Skin of body (tissue), 2 donors: Measurements from ENCODE around the gene JUP. TPM values are rescaled to one million over a fixed set of nuclear protein-coding genes. Genes with fewer than 3 reads are reported as not detected.

Source experiments
- DNase-seq: peaks from one replicate; lab custom pipeline; 2025; lab: John Stamatoyannopoulos, UW
- total RNA-seq: library from RNA; depleted of rRNA; stranded (reverse); fragments of >200 nt; gene quantifications from one replicate; pipeline ENCODE4 v1.2.3, GENCODE V29; 2014

Gene JUP
- total RNA-seq, 1 donor from 2014 or later: 163 TPM

- no peak for DNase-seq
Measured at GRCh38 chr17:41810659-41811548, 24.4 kb upstream of the JUP start.

GRCh38 chr17:41806685-41807445, 20.4 kb upstream of the JUP start:
- no peak for DNase-seq

DNA sequence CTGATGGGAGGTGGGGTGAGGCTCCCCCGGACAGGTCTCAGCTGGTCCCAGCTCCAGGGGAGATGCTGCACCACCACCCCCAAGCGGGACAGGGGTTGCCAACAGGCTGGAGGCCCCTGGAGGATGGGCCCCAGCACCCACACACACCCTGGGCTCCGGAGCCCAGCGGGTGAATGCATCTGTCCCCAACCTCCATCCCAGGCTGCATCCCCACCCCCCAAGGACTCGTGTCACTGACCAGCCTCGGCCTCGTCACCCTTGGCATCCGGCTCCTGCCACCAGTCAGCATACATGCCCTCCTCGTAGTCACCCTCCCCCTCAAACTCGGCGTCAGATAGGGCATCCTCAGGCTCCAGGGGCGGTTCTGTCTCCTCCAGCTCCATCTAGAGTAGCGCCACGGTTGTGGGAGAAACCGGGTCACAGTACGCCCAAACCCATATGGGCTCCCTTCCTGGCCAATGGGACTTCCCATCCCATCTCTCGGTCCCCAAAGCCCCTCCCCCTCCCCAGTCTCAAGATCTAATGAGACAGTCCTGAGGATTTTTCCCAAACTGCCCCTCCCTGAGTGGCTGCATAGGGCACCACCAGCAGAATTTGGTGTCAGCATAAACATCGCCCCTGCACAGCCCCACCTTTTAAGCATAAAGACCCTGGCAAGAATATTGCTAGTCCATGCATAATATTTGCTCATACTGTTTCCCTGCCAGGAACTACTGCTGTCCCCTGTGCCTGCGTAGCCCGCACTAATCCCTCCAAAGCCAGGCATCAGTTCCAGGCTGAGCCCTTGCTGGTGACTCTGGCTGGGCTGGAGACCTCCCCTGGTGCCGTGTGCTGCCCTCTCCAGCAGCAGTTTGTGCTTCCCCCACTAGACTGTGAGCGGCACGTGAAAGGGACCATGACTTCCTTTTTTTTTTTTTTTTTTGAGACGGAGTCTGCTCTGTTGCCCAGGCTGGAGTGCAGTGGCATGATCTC, 16.8 kb upstream of the JUP start:
- DNase-seq: no peak

DNA sequence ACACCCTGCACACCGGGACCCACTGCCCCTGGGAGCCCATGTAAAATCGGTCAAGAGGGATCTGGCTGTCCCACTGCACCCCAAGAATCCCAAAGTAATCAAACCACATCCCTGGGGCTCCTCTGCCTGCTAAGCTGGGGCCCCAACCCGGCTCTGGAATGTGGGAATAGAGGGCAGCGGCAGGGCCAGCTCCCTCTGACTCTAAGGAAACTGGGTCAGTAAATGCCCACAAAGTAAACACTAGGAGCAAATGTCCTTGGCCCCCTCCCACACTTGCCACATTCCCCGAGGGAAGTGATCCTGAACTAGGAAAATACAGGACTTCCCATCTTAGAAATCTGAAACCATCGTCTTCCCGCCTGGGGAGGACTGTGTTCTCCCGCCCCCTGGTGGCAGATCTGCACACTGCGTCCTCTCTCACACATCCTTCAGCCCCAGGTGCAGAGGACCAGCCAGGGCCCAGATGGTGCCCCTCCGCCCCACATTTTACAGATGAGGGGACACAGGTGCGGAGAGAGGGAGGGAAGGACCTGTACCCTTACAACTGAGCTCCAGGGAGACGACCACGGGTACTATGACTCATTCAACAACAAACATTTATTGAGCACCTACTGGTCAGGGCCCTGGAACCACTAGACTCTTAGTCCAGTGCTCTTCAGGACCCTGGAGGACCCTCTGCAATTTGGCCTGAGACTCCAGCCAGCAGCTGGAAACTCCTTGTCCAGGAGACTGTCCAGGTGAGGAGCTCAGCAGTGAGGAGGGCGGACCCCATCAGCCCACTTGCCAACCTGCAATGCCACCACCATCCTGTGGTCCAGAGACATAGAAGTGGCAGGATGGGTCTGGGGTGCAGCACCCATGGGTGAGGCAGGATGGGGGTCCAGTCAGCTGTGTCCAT, 15.1 kb upstream of the JUP start:
- DNase-seq: peak; percentile 63

DNA sequence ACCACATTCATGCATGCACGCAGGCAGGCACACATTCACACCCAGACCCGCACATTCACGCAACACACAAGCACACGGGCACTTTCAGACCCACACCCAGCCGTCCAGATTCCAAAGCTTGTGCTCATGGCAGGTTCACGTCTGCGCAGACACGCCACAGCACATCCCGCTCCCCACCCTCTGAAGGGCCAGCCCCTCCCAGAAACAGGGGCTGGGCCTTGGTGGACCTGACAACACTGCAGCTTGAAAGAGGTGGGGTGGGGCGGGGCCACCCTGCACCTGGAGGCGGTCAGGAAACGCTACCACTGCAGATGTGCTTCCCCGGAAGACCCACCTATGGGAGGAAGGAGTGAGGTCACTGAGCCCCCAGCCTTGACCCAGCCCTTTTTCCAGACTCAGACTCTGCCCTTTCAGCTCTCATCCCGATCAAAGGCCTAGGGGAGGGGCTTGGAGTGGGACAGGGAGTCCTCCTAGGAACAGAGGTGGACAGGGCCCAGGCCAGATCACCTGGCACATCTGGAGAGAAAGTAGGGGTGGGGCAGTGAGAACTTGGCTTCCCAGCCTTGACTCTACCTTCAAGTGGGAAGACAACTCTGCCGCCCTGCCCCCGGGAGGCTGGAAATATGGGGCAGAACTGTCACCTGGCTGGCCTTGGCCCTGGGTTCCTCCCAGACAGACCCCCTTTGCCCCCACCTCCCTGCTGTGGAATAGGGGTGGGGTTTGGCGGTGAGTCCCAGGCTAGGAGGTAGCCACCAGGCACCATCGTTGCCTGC, 14.3 kb upstream of the JUP start:
- no peak for DNase-seq

DNA sequence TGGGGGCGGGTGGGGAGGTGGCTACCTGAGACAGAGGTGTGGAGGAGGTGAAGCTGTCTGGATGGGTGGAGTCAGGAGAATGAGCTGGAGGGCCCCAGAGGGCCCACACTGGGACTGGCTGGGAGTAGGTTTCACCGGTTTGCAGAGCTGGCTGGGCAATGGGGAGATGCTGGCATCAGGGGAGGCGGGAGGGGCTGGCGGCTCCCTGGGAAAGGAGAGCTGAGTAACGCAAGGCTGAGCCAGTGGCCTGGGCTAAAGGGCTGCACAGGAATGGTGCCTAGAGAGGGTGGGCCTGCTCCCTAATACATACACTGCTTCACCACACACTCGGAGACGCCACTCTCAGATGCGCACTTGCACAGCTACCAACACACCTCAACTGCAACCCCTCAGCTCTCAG, 12.9 kb upstream of the JUP start:
- DNase-seq: no peak

GRCh38 chr17:41797377-41797776, 10.9 kb upstream of the JUP start:
- DNase-seq: no peak

- DNase-seq: no peak
Measured at GRCh38 chr17:41796121-41796895, 9.8 kb upstream of the JUP start.

- DNase-seq: no peak
Measured at GRCh38 chr17:41794540-41794975, 8.0 kb upstream of the JUP start.

- DNase-seq: no peak
Measured at GRCh38 chr17:41793784-41794539, 7.5 kb upstream of the JUP start.

DNA sequence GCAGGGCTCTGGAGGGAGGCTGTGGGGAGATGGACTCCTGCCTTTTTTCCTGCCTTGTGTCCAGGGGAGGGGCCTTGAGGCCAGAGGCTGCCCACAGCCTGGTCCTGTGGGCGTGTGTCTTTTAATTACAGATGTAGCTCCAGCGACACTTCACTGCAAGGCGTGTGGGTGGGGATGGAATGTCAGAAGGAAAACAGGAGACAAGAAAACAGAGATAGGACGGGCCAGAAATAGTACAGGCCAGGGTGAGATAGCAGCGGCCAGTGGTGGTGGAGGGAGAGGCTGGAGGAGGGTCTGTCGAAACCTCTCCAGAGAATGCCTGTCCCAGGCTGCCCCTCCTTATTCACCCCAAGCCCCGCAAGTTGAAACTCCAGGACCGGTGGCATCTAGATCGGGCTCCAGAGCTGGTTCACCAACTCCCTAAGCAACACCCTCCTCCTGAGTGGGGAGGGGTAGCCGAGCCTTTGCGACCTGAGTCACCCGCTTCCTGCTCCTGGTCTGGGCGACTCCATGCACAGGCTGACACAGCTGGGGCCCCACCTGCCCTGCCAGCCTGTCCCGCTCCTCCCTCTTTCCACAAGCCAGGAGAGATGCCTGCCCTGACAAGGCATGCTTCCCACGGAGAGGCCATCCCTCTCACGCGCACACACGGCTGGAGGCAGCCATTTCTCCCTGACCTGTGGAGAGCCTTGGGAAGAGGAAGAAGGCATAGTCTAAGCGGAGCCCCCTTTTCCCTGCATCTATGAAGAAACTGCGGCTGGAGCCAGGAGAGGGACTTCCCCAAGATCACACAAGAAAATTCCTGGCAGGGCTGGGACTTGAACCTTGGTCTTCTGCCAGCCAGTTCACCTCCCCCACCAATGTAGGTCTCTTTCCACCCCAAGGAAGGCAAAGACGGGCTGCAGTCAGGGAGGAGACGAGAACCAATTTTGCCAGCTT, 6.6 kb upstream of the JUP start:
- DNase-seq: no peak

GRCh38 chr17:41787021-41787418, 509 bp upstream of the JUP start:
- DNase-seq: no peak

- no peak for DNase-seq
Measured at GRCh38 chr17:41785859-41786226, 668 bp downstream of the JUP start.

GRCh38 chr17:41785091-41785858, 1.2 kb downstream of the JUP start:
- DNase-seq: peak; percentile 26

- no peak for DNase-seq
Measured at GRCh38 chr17:41784207-41784744, 2.2 kb downstream of the JUP start.

GRCh38 chr17:41782142-41782541, 4.4 kb downstream of the JUP start:
- no peak for DNase-seq
